A549 (cell line): ENCODE results near the gene KIAA0513. TPM values are rescaled to one million over a fixed set of nuclear protein-coding genes. Genes with fewer than 3 reads are reported as not detected.

Source experiments
- ATAC-seq, 2 experiments: fragments of 200-7000 bp in 1 of 2; fragments of >200 bp in 1 of 2; cut with Nextera tagmentation in 1 of 2; cut with Tn5 transposase in 1 of 2; 3 replicates each; pipeline versions ENCODE4 v1.8.0 to v1.9.1; 2018 to 2020; ENCODE audit warnings: mild to moderate bottlenecking in 1 of 2, moderate library complexity in 1 of 2
- CTCF ChIA-PET: fragments of 300-600 bp; sonication (Branson Sonifier 250); formaldehyde crosslinking; extraction: SDS; loops from one replicate; lab custom pipeline; 2021; ENCODE audit warnings: antibody characterized with exemption, inconsistent platforms; lab: Yijun Ruan, JAX
- POLR2A ChIA-PET: fragments of 350-600 bp; formaldehyde crosslinking; extraction: SDS; loops from one replicate; lab custom pipeline; 2021; ENCODE audit warnings: antibody characterized with exemption, inconsistent platforms; lab: Yijun Ruan, JAX
- DNase-seq, 2 experiments: peaks; one replicate each; pipeline versions ENCODE4 v3.0.0 to v3.0.0-alpha.2; 2011 to 2016; ENCODE audit warnings: low read depth in 1 of 2, low spot score in 1 of 2
- FAIRE-seq: peaks from 2 replicates; lab custom pipeline; 2011; peaks lifted over from hg19 to GRCh38; lab: Jason Lieb, UNC
- H3K27ac ChIP-seq, 2 experiments: fragments of >200 bp; sonication (Bioruptor Twin); formaldehyde crosslinking; 3 replicates each; pipeline ENCODE4 v1.5.1; 2016 to 2017
- H3K4me1 ChIP-seq: fragments of >200 bp; sonication (Bioruptor Twin); formaldehyde crosslinking; 3 replicates; pipeline ENCODE4 v1.6.1; 2016
- H3K4me2 ChIP-seq: fragments of >200 bp; sonication (Bioruptor Twin); formaldehyde crosslinking; 3 replicates; pipeline ENCODE4 v1.6.1; 2016
- H3K4me3 ChIP-seq: fragments of >200 bp; sonication (Bioruptor Twin); formaldehyde crosslinking; 3 replicates; pipeline ENCODE4 v1.5.1; 2016
- H3K9me3 ChIP-seq: fragments of >200 bp; sonication (Bioruptor Twin); formaldehyde crosslinking; 3 replicates; pipeline ENCODE4 v1.6.1; 2016
- CBX8 ChIP-seq: fragments of 200-600 bp; sonication (generic); IDR thresholded peaks from 2 replicates; pipeline ENCODE4 v1.6.1; 2016
- CEBPB ChIP-seq, 2 experiments: fragments of >200 bp in 1 of 2; sonication (Bioruptor Twin) in 1 of 2; formaldehyde crosslinking in 1 of 2; IDR thresholded peaks; 2 replicates each; pipeline ENCODE4 v1.6.1; 2012 to 2016
- FOSL2 ChIP-seq, 2 experiments: fragments of 450-650 bp in 1 of 2; fragments of >200 bp in 1 of 2; sonication (Bioruptor Twin) in 1 of 2; formaldehyde crosslinking; IDR thresholded peaks; 2 replicates each; pipeline versions ENCODE4 v1.5.0 to v1.6.1; 2016 to 2020; ENCODE audit warnings: mild to moderate bottlenecking in 1 of 2, moderate library complexity in 1 of 2
- GATA3 ChIP-seq: IDR thresholded peaks from 2 replicates; pipeline ENCODE4 v1.6.1; 2012; ENCODE audit warnings: borderline replicate concordance
- JUN ChIP-seq, 2 experiments: fragments of >200 bp; sonication (Bioruptor Twin); formaldehyde crosslinking; IDR thresholded peaks; 2 replicates in 1 of 2; 3 replicates in 1 of 2; pipeline ENCODE4 v1.6.1; 2016 to 2017
- KDM1A ChIP-seq: fragments of 200-600 bp; sonication (generic); IDR thresholded peaks from 2 replicates; pipeline ENCODE4 v1.6.1; 2016; ENCODE audit warnings: low read depth, mild to moderate bottlenecking
- KDM5A ChIP-seq: fragments of 200-600 bp; sonication (generic); IDR thresholded peaks from 2 replicates; pipeline ENCODE4 v1.6.1; 2016; ENCODE audit warnings: antibody characterized with exemption, mild to moderate bottlenecking
- POLR2A ChIP-seq: IDR thresholded peaks from 2 replicates; pipeline ENCODE4 v1.6.1; 2012; ENCODE audit warnings: mild to moderate bottlenecking, low read length
- RNF2 ChIP-seq: fragments of 200-600 bp; sonication (generic); IDR thresholded peaks from 2 replicates; pipeline ENCODE4 v1.6.1; 2016; ENCODE audit warnings: low read depth, mild to moderate bottlenecking, antibody characterized with exemption, moderate library complexity, borderline replicate concordance
- TP53 ChIP-seq: fragments of 250-450 bp; sonication (Bioruptor Pico); IDR thresholded peaks from 2 replicates; pipeline ENCODE4 v1.5.0; 2021; ENCODE audit warnings: mild to moderate bottlenecking, moderate library complexity
- WGBS: methylation state at CpG from one replicate; pipeline ENCODE4 v1.1.6; 2017; ENCODE audit errors: missing lambda C conversion rate; 5-methylcytosine and 5-hydroxymethylcytosine counted together
- polyA plus RNA-seq, 4 experiments: library from polyadenylated mRNA; depleted of rRNA in 3 of 4; stranded (reverse); fragments of >200 nt; fragmentation: RNase III in 1 of 4; extraction: RNeasy Plus Mini Kit Qiagen cat#74134 plus additional on column Dnase treatment in 1 of 4; gene quantifications; 2 replicates in 3 of 4; 3 replicates in 1 of 4; pipeline ENCODE4 v1.2.3, GENCODE V29; 2011 to 2017
- TF ChIP-seq, protein P1 (sequence below): fragments of 250-450 bp; sonication (Bioruptor Pico); IDR thresholded peaks from 2 replicates; pipeline ENCODE4 v1.5.0; 2021; ENCODE audit warnings: mild to moderate bottlenecking, moderate library complexity, borderline replicate concordance
- TF ChIP-seq, protein P2 (sequence below): IDR thresholded peaks from 2 replicates; pipeline ENCODE4 v1.6.1; 2012
- TF ChIP-seq, protein P3 (sequence below): fragments of 450-650 bp; IDR thresholded peaks from 2 replicates; pipeline ENCODE4 v1.6.1; 2014; ENCODE audit warnings: antibody characterized with exemption

Gene KIAA0513
- polyA plus RNA-seq, 2 of the 4 experiments (the other 2 are of a cell fraction) = 1.8 TPM

DNA sequence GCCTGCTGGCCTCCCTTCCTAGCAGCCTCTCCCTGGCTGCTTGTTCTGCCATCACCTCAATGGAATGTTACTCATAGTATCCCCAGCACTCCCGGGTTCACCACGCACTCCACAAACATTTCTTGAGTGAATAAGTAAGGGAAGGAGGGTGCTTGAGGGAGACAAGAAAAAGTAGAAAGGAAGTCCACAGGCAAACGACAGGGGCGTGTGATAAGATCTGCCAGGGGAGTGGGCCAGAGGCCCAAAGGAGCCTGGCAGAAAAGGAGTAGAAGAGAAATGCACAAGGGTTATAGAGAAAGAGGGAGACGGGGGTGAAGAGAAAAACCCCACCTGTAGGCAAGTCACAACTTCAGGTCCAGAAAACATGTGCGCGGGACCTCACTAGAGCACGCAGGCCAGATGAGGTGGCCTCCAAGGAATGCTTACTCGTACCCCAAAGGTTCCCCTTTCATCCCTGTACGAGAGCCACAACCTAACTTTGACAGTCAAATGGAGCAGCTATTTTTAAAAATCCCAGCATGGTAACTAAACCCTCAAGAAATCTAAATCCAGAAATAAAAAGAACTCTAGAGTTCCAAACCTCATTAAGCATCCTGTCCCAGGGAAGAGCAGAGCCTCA lies 22.9 kb upstream of the KIAA0513 start:
- Histone ChIP-seq H3K4me1 (peaks cover 84% of the 10 kb centered on the region), H3K27ac (peak overlapping the region; percentile 79 to 90), H3K4me2 (peak overlapping the region; percentile 76), H3K4me3 (peak overlapping the region; percentile 9; the same call in 1 of the 3 replicates), H3K9me3 (no peaks in the 10 kb centered on the region)
- DNase-seq (peak; percentile 71 to 77), ATAC-seq (peak; percentile 78 to 82), FAIRE-seq (no peak)
- CTCF ChIA-PET = interaction anchor here (0.9 to 3.4 kb wide), 8 partner anchors 9 to 87 kb away, joined by 3 to 21 read pairs (median 6); no protein-coding TSS in a partner anchor
- WGBS = 20% methylated on average over 10 of the region's 10 CpGs
- TF ChIP-seq, protein P1, sequence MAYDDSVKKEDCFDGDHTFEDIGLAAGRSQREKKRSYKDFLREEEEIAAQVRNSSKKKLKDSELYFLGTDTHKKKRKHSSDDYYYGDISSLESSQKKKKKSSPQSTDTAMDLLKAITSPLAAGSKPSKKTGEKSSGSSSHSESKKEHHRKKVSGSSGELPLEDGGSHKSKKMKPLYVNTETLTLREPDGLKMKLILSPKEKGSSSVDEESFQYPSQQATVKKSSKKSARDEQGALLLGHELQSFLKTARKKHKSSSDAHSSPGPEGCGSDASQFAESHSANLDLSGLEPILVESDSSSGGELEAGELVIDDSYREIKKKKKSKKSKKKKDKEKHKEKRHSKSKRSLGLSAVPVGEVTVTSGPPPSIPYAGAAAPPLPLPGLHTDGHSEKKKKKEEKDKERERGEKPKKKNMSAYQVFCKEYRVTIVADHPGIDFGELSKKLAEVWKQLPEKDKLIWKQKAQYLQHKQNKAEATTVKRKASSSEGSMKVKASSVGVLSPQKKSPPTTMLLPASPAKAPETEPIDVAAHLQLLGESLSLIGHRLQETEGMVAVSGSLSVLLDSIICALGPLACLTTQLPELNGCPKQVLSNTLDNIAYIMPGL (CRISPR knock-in tag) = no peak
- TF ChIP-seq, protein P2, sequence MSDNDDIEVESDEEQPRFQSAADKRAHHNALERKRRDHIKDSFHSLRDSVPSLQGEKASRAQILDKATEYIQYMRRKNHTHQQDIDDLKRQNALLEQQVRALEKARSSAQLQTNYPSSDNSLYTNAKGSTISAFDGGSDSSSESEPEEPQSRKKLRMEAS = peak; percentile 44; the same call in 1 of the 2 replicates
- TF ChIP-seq FOSL2 (IDR thresholded peaks at IDR 0.05) = no peak
- 0 out of 2 replicates have a peak, but pooled peaks have one; percentile 12 for TF ChIP-seq FOSL2 (CRISPR knock-in tag; IDR thresholded peaks at IDR 0.05)
- peak; percentile 48; the same call in 1 of the 2 replicates for TF ChIP-seq GATA3
- TF ChIP-seq, all 56 proteins: peak for 3
- POLR2A ChIA-PET = interaction anchor here (0.7 to 2.2 kb wide), 3 partner anchors 10 to 23 kb away, joined by 3 to 9 read pairs (median 3); partner anchors contain the start of gene KIAA0513

DNA sequence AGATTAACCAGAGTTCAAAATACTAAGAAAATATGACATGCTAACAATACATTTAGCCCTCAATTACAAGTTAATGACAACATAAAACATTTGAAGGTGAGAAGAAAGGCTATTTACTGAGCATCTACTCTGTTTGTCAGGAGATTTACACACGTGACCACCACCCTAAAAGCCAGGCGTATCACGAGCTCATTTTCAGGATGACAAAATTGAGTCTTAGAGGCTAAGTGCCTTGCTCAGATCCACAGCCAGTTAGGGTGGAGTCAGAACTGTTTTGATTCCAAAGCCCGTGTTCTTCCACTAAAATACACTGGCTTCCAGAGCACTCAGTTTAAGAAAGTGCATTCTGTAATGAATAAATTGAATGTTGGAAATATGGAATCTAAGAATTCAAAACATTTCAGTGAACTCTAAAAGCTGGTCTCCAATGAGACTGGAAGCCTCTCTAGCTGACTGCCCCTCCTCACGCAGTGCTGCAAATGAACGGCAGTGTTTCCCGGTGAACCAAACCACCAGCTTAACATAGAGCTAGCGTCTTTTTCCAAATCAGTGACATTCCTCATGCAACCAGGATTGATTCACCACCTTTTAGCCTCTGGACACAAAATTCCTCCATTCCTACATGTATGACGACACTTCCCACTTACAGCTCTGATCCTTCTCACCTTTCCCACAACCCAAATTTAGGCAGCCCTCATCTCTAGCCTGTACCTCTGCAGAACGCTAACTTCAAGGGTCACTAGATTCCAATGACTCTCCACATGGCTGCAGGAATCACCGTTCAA lies 22.1 kb upstream of the KIAA0513 start:
- POLR2A ChIA-PET = interaction anchor here (0.7 to 2.2 kb wide), 3 partner anchors 11 to 22 kb away, joined by 3 to 9 read pairs (median 3); partner anchors contain the start of gene KIAA0513
- FAIRE-seq = no peak
- peak; percentile 30 to 45; a peak in 5 of 6 replicates for ATAC-seq
- Histone ChIP-seq H3K4me2 (peak overlapping the region; percentile 76), H3K4me3 (peak overlapping the region; percentile 1; the same call in 1 of the 3 replicates), H3K9me3 (no peaks in the 10 kb centered on the region), H3K27ac (peak overlapping the region; percentile 79 to 90), H3K4me1 (peaks cover 83% of the 10 kb centered on the region)
- TF ChIP-seq CEBPB (IDR thresholded peaks at IDR 0.05) (no peak), TP53 (CRISPR knock-in tag) (no peak)
- TF ChIP-seq, protein P3, sequence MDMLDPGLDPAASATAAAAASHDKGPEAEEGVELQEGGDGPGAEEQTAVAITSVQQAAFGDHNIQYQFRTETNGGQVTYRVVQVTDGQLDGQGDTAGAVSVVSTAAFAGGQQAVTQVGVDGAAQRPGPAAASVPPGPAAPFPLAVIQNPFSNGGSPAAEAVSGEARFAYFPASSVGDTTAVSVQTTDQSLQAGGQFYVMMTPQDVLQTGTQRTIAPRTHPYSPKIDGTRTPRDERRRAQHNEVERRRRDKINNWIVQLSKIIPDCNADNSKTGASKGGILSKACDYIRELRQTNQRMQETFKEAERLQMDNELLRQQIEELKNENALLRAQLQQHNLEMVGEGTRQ = peak; percentile 76
- 36% methylated on average over 11 of the region's 11 CpGs for WGBS
- no peak for DNase-seq
- CTCF ChIA-PET = interaction anchor here (0.7 to 3.4 kb wide), 8 partner anchors 10 to 282 kb away, joined by 3 to 21 read pairs (median 4); no protein-coding TSS in a partner anchor

DNA sequence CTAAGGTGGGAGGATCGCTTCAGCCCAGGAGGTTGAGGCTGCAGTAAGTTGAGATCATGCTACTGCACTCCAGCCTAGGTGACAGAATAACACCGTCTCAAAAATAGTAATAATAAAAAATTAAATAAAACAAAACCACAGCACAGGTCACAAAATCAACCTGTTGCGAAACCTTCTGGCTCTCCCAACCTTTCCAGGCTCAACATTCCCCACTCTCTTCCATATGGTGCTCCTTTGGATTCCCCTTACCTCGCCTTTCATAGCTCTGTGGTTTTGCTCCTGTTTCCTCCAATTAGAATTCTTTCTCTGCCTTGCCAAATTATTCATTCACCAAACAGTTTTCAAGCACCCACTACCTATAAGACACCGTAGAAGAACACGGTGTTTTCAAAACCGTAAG lies 21.0 kb upstream of the KIAA0513 start:
- ChIA-PET POLR2A (interaction anchor here (2.2 kb wide), 1 partner anchor 12 kb away, joined by 9 read pairs; no protein-coding TSS in a partner anchor), CTCF (interaction anchor here (1.0 to 3.4 kb wide), 3 partner anchors 8 to 80 kb away, joined by 4 to 21 read pairs (median 8); no protein-coding TSS in a partner anchor)
- Histone ChIP-seq H3K4me3 (no peak overlapping the region), H3K4me2 (peak overlapping the region; percentile 76; the same call in 2 of the 3 replicates), H3K9me3 (no peaks in the 10 kb centered on the region), H3K4me1 (peaks cover 71% of the 10 kb centered on the region), H3K27ac (peak overlapping the region in 1 of 2 experiments; percentile 90; a peak in 2 of 6 replicates)
- no peak for FAIRE-seq
- WGBS = 90% methylated on average over 7 of the region's 7 CpGs
- DNase-seq = no peak
- TF ChIP-seq CEBPB (IDR thresholded peaks at IDR 0.05) (peak; percentile 46 to 60; a peak in 3 of 4 replicates), RNF2 (no peak)
- no peak for ATAC-seq

DNA sequence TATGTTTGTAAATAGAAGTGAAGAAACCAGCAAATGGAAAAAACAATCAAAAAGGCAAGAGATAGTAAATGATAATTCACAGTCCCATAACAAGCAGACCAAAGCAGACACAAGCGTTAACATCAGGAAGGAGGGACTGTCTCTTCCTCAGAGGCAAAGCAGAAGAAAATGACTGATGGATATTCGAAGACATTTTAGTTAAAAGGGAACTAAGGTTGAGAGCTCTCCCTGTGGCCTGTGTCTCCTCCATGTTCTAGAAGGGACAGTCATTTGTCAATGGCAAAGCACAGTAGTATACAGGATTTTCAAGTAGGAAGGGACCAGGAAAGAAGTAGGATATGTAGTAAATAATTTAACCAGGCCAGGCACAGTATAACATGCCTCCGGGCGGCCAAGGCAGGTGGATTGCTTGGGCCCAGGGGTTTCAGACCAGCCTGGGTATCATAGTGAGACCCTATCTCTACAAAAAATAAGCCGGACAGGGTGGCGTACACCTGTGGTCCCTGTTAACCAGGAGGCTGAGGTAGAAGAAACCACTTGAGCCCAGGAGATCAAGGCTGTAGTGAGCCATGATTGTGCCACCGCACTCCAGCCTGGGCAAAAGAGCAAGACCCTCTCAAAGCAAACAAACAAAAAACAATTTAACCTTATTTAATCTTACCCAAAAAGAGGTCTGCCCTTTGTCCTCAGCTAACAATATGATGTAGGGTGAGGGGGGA lies 19.9 kb upstream of the KIAA0513 start:
- H3K4me2 ChIP-seq = no peak overlapping the region
- DNase-seq = no peak
- peaks cover 64% of the 10 kb centered on the region for H3K4me1 ChIP-seq
- POLR2A ChIA-PET = interaction anchor here (1.3 kb wide), 1 partner anchor 13 kb away, joined by 3 read pairs; no protein-coding TSS in a partner anchor
- CTCF ChIA-PET = interaction anchor here (1.0 to 1.6 kb wide), 8 partner anchors 9 to 608 kb away, joined by 3 to 4 read pairs (median 3); partner anchors contain the start of gene KIAA0513
- H3K9me3 ChIP-seq = no peaks in the 10 kb centered on the region
- TF ChIP-seq, protein P3 = no peak
- TF ChIP-seq GATA3 (no peak), CBX8 (no peak), KDM1A (no peak), JUN (IDR thresholded peaks at IDR 0.05) (no peak), POLR2A (no peak), KDM5A (no peak)
- TF ChIP-seq, protein P1 (CRISPR knock-in tag) = no peak
- TF ChIP-seq, all 56 proteins: peak for 0
- H3K27ac ChIP-seq = no peak overlapping the region
- H3K4me3 ChIP-seq = no peak overlapping the region
- no peak for ATAC-seq
- WGBS = 96% methylated on average over 7 of the region's 7 CpGs
- FAIRE-seq = no peak
